ENCODE results near the gene SCLY.

- TF ChIP-seq EZH2 (IDR thresholded peaks at IDR 0.05; ENCODE audit: borderline replicate concordance, low read depth, low read length, poor library complexity, severe bottlenecking), result no peak
- no peak for TF ChIP-seq CTCF (conservative IDR thresholded peaks at IDR 0.05; ENCODE audit: low read depth, low read length)
These were observed 25.1 kb downstream of the SCLY start for GRCh38 chr2:238085899-238086298.
